ENCODE data around the gene MSRB1. TPM values are rescaled to one million over a fixed set of nuclear protein-coding genes. Genes with fewer than 3 reads are reported as not detected.

MSRB1 gene
- total and polyA plus RNA-seq, 2 of the 13 experiments (the other 11 are each of a cell fraction or from before 2014, with no cell fraction given): 32.1 to 75.4 TPM

DNA sequence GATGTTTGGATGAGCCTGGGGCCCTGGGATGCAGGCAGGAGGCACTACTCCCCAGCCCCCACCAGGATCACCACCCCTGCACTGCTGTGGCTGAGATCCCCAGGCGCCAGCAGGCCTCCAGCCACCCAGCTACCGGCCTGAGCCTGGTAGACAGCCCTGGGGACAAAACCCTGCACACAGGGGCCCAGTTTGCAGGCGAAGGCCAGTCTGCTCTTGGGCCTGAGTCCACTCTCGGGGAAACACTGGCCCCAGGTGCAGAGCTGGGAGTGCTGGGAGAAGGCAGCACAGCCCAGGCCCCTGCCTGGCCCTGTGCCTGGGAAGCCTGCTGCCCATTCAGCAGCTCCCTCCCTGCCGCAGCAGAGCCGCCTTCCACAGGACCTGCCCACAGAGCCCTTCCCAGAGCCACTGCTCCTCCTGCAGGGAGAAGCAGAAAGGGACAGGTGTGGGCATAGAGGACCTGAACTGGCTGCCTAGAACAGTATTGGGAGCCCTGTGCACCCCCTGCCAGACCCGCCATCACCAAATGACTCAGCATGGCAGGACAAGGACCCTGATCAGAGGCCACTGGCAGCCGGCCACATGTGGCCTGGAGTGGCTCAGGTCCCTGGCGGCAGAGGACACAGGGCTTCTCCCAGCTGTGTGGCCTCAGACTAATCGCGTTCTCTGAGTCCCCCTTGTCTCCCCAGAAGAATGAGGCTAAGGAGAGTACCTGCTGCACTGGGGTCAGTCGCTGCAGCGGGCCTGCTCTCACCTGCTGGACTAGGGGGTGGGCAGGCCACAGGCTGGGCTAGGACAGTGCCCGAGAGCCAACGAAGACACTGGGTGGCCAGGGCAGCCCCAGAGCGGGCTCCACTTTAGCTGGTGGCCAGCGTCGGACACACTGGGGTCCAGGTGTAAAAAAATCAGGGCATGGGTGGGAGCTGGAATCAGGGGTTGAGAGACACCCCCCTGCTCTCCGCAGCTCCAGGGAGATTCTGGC is 10.7 kb downstream of the MSRB1 start (continued):
- peak; percentile 72 for TF ChIP-seq ZNF687 (CRISPR knock-in tag; IDR thresholded peaks at IDR 0.05)
- no peak for TF ChIP-seq NFKB2 (CRISPR knock-in tag; IDR thresholded peaks at IDR 0.05; ENCODE audit: borderline replicate concordance)
- no peak for TF ChIP-seq PRDM10 (CRISPR knock-in tag; IDR thresholded peaks at IDR 0.05; ENCODE audit: low read depth)
- TF ChIP-seq, protein P1, sequence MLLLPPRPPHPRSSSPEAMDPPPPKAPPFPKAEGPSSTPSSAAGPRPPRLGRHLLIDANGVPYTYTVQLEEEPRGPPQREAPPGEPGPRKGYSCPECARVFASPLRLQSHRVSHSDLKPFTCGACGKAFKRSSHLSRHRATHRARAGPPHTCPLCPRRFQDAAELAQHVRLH (CRISPR knock-in tag; IDR thresholded peaks at IDR 0.05; ENCODE audit: borderline replicate concordance, low read depth): no peak
- TF ChIP-seq, protein P2, sequence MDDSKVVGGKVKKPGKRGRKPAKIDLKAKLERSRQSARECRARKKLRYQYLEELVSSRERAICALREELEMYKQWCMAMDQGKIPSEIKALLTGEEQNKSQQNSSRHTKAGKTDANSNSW (CRISPR knock-in tag; IDR thresholded peaks at IDR 0.05; ENCODE audit: borderline replicate concordance): 0 out of 2 replicates have a peak, but pooled peaks have one; percentile 32
- TF ChIP-seq ZNF350 (CRISPR knock-in tag; IDR thresholded peaks at IDR 0.05; ENCODE audit: borderline replicate concordance, low read depth): no peak
- TF ChIP-seq, protein P3, sequence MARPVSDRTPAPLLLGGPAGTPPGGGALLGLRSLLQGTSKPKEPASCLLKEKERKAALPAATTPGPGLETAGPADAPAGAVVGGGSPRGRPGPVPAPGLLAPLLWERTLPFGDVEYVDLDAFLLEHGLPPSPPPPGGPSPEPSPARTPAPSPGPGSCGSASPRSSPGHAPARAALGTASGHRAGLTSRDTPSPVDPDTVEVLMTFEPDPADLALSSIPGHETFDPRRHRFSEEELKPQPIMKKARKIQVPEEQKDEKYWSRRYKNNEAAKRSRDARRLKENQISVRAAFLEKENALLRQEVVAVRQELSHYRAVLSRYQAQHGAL (CRISPR knock-in tag; IDR thresholded peaks at IDR 0.05; ENCODE audit: not compliant biosample characterization): no peak
- TF ChIP-seq GRHL1 (CRISPR knock-in tag; conservative IDR thresholded peaks at IDR 0.05): no peak
- TF ChIP-seq FOSL2 (CRISPR knock-in tag; IDR thresholded peaks at IDR 0.05): peak; percentile 38; the same call in 1 of the 2 replicates
- no peak for TF ChIP-seq JARID2 (CRISPR knock-in tag; IDR thresholded peaks at IDR 0.05; ENCODE audit: insufficient replicate concordance)
- no peak for TF ChIP-seq FOXM1 (CRISPR knock-in tag; IDR thresholded peaks at IDR 0.05)
- TF ChIP-seq, protein P4, sequence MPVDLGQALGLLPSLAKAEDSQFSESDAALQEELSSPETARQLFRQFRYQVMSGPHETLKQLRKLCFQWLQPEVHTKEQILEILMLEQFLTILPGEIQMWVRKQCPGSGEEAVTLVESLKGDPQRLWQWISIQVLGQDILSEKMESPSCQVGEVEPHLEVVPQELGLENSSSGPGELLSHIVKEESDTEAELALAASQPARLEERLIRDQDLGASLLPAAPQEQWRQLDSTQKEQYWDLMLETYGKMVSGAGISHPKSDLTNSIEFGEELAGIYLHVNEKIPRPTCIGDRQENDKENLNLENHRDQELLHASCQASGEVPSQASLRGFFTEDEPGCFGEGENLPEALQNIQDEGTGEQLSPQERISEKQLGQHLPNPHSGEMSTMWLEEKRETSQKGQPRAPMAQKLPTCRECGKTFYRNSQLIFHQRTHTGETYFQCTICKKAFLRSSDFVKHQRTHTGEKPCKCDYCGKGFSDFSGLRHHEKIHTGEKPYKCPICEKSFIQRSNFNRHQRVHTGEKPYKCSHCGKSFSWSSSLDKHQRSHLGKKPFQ (CRISPR knock-in tag; IDR thresholded peaks at IDR 0.05; ENCODE audit: insufficient replicate concordance): no peak

Data from HepG2 (cell line).